HG03520 (cell line): ENCODE data around the gene C2.
A peak's percentile ranks its signal among the peaks of the same experiment; 100 is the strongest.

ENCODE experiments used
- ATAC-seq: cut with Tn5 transposase; IDR thresholded peaks from one replicate; pipeline ENCODE4 v1.9.1; 2021; ENCODE audit warnings: mild to moderate bottlenecking, moderate library complexity; ENCODE audit not compliant: unreplicated experiment

The C2 gene

DNA sequence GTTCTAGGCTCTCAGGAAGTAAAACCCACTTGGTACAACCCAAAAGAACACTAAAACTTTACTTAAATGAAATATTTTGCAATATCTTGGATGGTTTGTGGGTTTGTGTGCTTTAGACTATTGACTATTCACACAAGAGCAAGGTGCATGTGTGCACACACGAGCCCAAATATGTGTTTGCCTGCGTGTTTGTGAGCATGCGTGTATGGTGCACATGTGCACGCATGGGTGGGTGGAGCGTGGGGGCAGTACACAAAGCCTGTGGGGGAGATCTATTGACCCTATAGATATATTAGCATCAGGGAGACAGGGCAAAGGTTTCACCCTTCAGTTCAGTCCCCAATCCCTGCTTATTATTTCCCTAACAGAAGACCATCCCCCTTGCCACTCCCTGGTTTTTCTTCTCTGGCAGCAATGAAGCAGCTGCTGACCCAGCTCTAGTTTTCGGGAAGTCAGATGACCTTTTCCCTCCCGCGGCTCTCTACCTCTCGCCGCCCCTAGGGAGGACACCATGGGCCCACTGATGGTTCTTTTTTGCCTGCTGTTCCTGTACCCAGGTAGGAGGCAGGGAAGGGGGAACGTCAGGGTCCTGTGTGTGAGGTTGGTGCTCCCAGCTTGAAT, at the start of gene C2:
Gene C2, plus strand, starts transcription at position 476 of the 621 bp plus-strand sequence. Its CDS starts 36 bp downstream, at position 512.
- no peak for ATAC-seq

DNA sequence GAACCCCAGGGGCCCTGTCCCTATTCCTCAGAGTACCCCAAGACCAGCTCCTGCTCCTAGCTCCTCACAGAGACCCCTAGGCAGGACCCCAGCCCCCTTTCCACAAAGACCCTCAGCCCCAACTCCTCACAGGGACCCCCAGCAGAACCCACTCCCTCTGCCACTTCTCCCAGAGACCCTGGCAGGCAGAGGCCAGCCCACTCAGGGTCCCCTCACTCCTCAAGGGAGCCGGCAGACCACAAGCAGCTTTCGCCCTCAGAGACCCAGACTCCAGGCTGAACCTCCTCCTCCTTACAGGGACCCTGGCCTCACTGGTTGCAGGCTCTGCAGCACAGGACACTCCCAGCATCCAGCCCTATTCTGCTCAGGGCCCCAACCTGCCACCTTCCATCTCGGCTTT, 49.3 kb upstream of the C2 start:
- no peak for ATAC-seq

DNA sequence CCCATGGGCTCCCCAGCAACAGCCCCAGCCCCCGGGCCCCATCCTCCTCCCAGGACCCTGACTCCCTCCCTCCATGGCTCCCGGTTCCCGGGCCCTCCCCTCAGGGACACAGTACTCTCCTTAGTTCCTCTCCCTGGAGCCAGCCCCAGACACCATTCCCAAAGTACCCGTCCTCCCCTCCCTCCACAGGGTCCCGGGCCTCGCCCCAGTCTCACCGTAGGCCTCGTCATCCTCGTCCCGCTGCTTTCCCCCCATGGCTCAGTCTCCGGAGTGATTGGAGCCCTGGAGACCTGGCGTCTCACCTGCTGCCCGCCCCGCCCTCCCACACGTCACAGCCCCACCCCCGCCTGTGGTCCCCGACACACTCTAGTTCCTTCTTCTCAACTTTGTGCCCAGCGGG, 48.8 kb upstream of the C2 start, which contains the start of gene SLC44A4:
Gene SLC44A4, minus strand, starts transcription at position 272 of the 400 bp plus-strand sequence. Its CDS starts 17 bp downstream, at position 255.
- ATAC-seq = no peak

DNA sequence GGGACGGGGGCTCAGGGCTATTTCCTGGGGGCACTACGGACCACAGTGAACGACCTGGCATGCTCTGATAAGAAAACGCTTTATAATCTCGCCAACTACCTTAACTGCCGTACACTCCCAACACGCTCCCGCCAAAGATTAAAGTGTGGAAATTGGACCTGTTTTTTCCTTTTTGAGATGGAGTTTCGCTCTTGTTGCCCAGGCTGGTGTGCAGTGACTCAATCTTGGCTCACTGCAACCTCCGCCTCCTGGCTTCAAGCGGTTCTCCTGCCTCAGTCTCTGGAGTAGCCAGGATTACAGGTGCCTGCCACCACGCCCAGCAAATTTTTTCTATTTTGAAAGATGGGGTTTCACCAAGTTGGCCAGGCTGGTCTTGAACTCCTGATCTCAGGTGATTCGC, 48.4 kb upstream of the C2 start:
- ATAC-seq = no peak

DNA sequence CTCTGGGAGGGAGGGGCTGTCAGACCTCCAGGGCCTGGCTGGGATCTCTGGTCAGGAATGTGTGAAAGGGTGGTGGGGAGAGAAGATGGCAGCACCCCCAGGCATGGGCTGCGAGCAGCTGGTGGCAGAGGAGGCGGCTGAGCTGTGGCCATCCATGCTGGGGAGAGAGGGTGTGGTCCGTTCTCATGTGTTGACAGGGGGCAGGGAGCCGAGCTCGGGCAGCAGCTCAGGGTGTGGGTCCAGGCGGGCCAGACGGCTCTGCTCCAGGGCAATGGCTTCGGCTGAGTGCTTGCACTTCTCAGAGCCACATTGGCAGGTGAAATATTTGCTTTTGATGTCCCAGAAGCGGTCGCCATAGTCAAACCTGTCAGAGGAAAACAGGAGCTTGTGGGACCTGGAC, 47.6 kb upstream of the C2 start:
- ATAC-seq = no peak

DNA sequence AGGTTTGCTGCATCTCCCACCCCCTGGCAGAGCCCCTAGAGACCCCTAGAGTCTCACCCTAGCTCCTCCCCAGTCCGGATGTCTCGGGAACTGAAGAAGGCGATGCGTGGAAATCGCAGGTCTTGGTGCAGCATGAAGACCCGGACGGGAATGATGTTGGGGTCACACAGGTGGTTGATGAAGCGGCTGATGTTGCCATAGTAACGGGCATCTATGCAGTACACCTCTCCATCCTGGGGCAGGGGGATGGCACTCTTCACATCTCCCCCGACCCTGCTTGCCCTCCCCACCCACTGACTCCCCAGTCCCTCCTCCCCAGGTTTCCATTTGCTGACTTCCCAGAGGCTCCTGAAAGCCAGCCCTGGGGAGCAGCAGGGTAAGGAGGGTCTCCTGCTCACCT, 46.9 kb upstream of the C2 start:
- ATAC-seq = no peak

DNA sequence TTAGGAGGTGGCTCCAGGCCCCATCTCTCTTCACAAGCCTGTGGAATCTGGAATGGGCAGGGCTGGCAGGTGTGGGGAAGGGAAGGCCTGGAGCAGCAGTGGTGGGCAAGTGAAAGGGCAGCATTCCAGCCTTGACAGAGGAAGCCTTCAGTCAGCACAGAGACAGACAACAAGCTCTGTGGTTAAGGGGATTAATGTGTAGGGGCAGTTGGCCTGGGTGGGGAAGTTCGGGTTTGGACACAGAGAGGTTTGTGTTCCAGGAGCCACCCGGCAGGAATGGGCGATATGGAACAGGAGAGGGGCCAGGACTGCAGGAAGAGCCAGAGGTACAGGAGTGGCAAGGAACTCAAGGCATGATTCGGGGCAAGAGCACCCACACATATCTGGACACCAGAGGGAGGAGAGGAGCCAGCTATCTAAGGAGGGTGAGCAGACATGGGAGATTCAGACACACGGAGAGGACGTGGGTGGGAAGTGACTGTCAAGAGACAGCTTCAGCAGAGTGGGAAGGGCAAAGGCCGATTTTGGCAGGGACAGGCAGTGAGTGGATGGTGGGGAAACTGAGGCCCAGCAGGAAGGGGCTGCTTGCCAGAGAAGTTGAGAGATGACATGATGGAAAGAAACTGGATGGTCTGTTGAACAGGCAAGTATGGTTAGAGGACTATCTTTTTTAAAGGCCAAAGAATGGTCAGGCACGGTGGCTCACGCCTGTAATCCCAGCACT, 46.2 kb upstream of the C2 start:
- ATAC-seq = no peak

DNA sequence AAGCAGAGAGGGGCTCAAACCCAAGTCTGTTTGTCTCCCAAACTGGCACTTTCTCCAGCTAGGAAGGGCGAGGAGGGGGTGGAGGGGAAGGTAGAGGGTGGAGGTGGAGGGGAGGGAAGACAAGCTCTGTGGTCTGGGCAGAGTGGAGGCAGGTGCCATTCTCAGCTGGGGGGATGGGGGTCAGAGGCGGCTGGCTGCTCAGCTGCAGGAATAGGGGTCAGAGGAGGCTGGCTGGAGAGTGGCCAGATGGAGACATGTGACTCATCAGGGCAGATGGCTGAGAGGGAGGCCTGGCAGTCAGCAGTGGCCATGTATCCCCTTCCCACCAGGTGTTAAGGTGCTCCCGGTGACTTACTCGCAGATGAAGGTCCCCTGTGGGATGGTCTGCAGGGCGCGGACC, 45.2 kb upstream of the C2 start:
- ATAC-seq = no peak

DNA sequence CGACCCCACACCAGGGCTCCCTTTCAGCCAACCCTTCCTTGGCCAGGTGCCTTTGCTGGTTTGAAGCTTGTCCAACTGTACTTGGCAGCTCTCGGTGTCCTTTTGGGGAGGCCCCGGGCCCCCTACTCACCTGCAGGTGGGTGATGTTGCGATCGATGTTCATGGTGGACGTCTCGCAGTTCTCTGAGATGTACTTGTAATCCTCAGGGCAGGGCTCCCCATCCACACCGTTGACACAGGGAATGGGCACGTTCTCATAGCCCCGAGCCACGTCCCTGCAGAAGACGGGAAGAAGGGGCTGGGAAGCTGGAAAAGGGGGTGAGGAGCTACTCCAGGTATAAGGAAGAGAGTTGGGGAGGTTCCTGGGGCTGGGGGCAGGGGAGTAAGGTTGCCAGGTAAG, 43.8 kb upstream of the C2 start:
- ATAC-seq = no peak

DNA sequence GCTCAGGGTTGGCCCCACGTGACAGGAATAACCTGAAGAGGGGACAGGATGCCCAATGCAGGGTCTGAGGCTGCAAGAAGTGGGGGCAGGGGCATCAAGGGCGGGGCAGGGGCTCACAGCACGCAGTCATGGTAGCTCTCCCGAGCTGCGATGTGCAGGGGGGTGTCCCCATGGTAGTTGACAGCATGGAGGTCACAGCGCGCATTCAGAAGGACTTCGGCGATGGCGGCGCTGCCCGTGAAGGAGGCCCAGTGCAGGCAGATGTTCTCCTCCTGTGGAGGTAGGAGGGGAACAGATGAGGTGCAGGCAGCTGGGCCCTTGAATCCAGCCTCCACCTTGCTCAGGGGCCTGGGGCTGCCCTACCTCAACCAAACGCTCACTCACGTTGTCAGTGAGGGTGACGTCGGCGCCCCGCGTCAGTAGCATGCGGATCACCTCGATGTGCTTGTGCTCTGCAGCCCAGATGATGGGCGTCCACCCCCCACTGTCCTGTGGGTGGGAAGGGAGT, 42.9 kb upstream of the C2 start:
- no peak for ATAC-seq

DNA sequence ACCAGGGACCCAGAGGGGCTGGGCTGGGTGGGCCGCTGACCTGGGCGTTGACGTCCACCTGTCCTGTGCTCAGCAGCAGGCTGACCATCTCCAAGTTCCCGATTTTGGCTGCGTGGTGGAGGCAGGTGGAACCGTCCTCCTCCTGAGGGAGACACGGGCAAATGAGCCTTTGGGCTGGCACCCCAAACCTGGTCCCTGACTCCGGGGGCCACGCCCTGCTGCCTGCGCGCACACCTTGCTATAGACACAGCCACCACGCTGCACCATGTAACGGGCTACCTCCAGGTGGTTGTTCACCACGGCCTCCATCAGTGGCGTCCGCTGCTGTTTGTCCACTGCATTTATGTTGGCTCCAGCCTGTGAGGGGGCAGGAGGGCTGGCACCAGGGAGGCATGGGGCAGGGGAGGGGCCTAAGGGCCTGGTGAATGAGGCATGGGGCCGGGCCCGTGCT, 41.0 kb upstream of the C2 start:
- no peak for ATAC-seq

DNA sequence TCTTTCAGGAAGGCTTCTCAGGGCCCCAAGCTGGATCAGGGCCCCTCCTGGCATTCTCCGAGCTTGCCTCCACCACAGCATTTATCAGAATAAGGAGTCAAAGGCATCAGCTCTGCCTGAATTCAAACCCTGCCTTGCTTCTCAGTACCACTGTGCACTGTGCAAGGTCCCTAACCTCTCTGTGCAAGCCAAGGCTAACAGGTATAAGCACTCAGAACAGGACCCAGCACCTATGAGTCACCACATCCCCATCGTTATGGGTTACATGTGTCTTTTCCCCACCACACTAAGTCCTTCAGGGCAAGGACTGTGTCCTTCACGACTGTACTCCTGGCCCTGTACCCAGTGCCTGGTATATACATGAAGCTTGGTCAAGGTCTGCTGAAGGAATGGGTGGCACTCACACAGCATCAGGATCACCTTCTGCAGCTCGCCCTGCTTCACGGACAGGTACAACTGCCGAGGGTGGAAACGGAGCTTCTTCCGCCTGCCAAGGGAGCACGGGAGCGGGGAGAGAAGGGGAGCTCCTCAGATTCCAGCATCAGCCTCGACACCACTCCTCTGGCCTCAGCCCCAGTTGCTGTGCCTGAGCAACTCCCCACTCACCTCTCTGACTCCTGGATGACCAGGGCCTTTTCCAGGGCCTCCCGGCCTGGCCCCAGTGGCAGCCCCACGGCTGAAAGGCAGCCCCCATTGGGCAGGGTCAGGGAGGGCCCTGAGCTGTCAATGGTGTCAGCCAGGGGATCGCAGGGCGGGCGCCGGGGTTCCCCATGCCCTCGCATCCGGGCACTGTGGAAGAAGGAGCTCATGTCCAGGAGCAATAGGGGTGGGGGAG, 40.1 kb upstream of the C2 start:
- no peak for ATAC-seq

DNA sequence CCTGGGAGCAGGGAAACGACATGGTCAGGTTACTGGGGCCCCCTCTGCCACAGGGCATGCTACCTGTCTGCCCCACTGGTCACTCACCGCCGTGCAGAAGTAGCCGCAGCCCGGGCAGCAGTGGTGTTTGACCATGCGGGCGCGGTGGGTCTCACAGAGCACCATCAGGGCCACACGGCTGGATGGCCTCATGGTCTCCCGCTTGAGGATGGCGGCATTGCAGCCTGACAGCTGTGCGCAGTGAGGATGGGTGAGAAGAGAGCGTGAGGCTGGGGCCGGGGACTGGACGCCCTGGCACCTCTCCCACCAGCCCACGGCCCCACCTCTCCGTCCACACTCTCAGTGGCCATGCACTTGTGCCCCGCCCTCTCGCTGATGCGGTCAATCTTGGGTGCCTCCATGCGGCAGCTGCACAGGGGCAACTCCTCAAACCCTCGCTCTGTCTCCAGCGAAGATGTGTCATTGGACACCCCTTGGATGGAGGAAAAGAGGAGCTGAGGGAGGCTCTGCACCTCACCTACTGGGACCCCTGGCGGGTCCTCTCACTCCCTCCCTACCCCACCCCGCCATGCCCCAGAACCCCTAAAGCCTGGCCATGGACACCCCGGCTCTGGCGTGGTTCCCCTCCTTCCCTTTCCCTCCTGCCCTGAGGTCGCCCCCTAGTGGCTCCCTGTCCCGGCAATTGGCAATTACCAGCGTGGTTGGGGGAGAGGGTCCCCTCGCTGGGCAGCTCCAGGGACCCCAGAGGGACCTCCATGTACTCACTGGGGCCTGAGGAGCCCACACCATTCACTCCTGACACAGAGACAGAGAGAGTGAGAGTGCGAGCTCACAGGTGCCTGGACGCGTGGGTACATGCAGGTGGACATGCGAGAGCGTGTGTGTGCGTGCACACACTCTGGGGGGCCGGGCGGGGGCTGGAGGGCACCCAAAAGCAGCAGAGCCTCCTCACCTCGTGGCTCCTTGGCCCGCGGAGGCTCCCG, 39.0 kb upstream of the C2 start:
- no peak for ATAC-seq

DNA sequence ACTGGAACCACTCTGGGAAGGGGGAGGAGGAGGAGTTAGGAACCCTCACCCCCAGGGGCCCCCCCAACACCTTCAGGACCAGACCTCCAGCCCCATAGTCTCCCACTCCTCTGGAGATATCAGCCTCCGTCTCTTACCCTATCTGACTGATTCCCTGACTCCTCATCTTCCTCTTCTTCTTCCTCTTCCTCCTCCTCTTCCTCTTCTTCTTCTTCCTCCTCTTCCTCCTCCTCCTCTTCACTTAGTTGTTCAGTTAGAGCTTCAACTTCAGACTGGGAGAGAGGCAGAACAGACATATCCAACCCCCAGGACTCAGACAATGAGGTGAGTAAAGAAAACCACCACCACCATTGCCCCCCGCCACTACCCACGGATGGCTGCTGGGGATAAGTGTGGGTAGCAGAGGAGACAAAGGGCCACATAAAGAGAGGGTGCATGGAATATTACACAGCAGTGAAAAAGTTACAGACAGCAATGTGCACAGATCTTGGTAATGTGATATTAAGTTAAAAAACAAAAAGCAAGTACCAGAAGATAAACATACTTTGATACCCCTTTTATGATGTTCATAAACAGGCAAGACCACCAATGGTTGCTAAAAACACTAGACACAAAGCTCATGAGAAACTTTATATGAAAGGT, 38.1 kb upstream of the C2 start:
- no peak for ATAC-seq

DNA sequence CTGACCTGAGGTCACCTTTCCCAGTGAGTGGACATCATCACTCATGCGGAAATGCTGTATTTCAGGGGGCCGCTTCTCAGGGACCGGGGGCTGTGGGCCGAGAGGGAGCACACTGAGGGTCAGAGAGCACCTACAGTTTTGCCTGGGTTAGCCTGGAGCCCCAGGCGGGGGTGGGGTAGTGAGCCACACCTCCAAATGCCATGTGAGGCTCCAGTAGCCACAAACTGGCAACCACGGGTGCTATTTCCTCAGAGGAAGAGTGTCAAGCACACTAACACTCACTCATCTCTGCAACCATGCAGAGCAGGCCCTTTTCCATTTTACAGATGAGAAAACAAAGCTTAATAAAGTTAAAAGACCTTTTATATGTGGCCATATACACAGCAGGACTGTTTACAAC, 34.7 kb upstream of the C2 start:
- ATAC-seq = no peak

DNA sequence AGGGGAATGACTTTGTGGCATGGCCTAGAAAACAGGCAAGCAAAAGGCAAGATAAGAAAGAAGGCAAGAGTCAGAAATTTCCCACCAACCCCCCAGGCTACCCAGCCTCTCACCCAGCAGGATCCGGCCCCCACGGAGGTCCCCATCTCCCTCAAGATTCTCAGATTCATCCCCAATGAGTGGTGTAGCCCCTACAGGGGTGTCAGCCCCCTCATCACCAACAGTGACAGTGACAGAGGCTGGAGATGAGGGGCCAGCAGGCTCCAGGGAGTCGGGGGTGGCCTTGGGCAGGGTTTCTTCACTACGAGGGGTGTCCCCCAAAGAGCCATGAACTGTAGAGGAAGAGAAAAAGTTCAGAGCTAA, 31.0 kb upstream of the C2 start:
- ATAC-seq = no peak

DNA sequence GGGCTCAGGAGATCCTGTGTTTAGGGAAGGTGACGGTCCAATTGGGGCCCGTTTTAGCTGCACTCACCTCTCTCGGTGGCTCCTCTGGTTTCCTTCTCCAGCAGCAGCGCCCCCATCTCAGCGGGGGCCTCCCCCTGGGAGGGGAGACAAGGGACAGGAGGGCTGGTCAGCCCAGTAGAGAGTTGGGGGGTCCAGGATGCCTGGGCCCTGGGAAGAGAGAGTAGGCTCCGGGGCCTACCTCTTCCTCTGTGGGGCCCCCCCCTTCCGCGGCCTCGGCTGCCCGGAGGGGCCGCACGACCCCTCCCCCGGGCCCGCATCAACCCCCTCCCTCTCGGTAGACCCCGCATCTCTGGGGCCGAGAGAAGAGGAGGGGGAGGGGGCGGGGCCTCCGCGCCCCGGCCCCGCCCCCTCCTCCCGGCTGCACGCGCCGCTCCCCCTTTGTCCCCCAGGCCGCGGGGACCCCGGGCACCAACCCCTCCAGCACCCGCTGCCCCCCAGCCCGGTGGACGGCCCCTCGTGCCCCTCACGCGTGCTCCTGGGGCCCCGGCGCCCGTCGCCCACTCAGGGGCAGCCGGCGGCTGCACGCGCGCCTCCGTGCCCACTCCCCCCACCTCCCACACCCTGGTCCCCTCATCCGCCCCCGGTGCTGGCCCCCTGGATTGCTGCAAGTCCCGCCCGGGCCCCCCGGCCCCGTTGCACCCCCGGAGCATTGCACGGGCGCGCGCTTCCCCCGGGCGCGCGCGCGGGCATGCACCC, 30.5 kb upstream of the C2 start:
- no peak for ATAC-seq

DNA sequence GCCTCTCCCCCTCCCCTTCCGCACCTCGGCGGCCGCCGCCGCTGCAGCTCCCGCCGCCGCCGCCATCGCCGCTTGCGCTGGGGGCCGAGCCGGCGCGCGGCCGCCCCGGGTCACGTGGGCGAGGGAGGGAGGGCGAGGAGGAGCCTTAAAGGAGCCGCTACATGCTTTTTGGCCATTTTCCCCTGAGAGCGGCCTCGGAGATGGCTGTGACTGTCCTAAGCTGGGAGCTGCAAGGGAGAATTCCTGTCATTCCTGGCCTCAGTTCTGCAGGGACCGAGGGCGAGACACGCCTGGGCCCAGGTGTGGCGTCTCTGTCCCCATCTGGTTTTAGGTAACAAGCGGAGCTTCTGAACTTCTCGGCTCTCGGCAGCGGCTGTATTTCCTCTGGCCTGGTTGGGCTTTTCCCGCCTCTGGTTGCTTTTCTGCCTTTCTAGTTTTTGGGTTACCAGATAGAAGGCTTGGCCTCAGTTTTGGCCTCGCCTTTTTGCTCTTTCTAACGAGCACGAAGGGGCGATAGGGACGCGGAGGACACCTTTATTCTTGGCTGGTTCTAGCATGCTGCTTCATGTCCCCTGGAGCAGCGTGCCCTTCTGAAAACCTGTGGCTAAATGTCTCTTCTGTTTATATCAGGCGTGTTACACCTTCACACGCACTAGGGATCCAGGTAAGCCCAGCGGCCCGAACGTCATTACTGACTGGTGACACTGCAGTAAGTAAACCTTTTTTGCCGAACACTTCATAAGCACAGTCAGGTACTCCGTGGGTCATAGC, 29.7 kb upstream of the C2 start, which contains the start of gene EHMT2:
Gene EHMT2, minus strand, starts transcription at position 87 of the 771 bp plus-strand sequence. Its CDS starts 21 bp downstream, at position 66.
- peak; percentile 42 for ATAC-seq
